T-helper 17 cell (primary cell): ENCODE results near the gene SIAH3. TPM values are rescaled to one million over a fixed set of nuclear protein-coding genes. Genes with fewer than 3 reads are reported as not detected.
A peak's percentile ranks its signal among the peaks of the same experiment; 100 is the strongest.

Experiments used
- ATAC-seq: fragments of 150-1000 bp; cut with Tn5 transposase; 2 replicates; pipeline ENCODE4 v1.10.0; 2021; ENCODE audit warnings: mild to moderate bottlenecking, moderate library complexity
- DNase-seq, 3 donors: peaks; one replicate each; pipeline versions ENCODE4 v3.0.0 to v3.0.0-alpha.2; 2020 to 2021
- H3K9me3 ChIP-seq: one replicate; pipeline ENCODE4 v1.7.0; 2013; ENCODE audit warnings: low read length, mild to moderate bottlenecking; ENCODE audit not compliant: control insufficient read depth, poor library complexity, severe bottlenecking
- H3K27ac Mint-ChIP-seq: one replicate; pipeline ENCODE4 v1.8.0; 2022; ENCODE audit warnings: mild to moderate bottlenecking, moderate library complexity, mixed read lengths
- H3K27me3 Mint-ChIP-seq: one replicate; pipeline ENCODE4 v1.8.0; 2022; ENCODE audit warnings: mixed read lengths
- H3K36me3 Mint-ChIP-seq: one replicate; pipeline ENCODE4 v1.8.0; 2022; ENCODE audit warnings: low read depth, mixed read lengths
- H3K4me1 Mint-ChIP-seq: one replicate; pipeline ENCODE4 v1.8.0; 2022; ENCODE audit warnings: mild to moderate bottlenecking, mixed read lengths
- H3K4me3 Mint-ChIP-seq: one replicate; pipeline ENCODE4 v1.8.0; 2022; ENCODE audit warnings: mild to moderate bottlenecking, moderate library complexity, mixed read lengths
- total RNA-seq, 4 donors: library from RNA in 2 of 4; stranded (reverse) in 2 of 4; gene quantifications; one replicate each; pipeline ENCODE4 v1.2.3 and lab custom pipeline; 2022 to 2026

The SIAH3 gene
- total RNA-seq, 2 donors from 2014 or later: 0.10 to 0.15 TPM

GRCh38 chr13:45851956-45852355 is 403 bp upstream of the SIAH3 start:
- peaks cover 19% of the 10 kb centered on the region for H3K27me3 Mint-ChIP-seq
- no peak for DNase-seq
- H3K9me3 ChIP-seq: no peaks in the 10 kb centered on the region
- H3K36me3 Mint-ChIP-seq: no peaks in the 10 kb centered on the region
- H3K27ac Mint-ChIP-seq: peak overlapping the region; percentile 86
- peak overlapping the region; percentile 93 for H3K4me3 Mint-ChIP-seq
- H3K4me1 Mint-ChIP-seq: peaks cover 38% of the 10 kb centered on the region
- ATAC-seq: no peak

GRCh38 chr13:45850027-45850613 is 1.4 kb downstream of the SIAH3 start:
- peak overlapping the region; percentile 86 for H3K27ac Mint-ChIP-seq

GRCh38 chr13:45849408-45849807 is 2.1 kb downstream of the SIAH3 start:
- peak overlapping the region; percentile 28 for H3K4me3 Mint-ChIP-seq
- peaks cover 43% of the 10 kb centered on the region for H3K4me1 Mint-ChIP-seq
- H3K36me3 Mint-ChIP-seq: peaks cover 2% of the 10 kb centered on the region
- peak overlapping the region; percentile 74 for H3K27ac Mint-ChIP-seq
- peaks cover 23% of the 10 kb centered on the region for H3K27me3 Mint-ChIP-seq
- no peak for ATAC-seq
- no peaks in the 10 kb centered on the region for H3K9me3 ChIP-seq
- DNase-seq: no peak

More at GRCh38 chr13:45850027-45850613, 1.4 kb downstream of the SIAH3 start:
- peaks cover 23% of the 10 kb centered on the region for H3K27me3 Mint-ChIP-seq
- peaks cover 2% of the 10 kb centered on the region for H3K36me3 Mint-ChIP-seq
- peaks cover 43% of the 10 kb centered on the region for H3K4me1 Mint-ChIP-seq
- no peak for ATAC-seq
- H3K4me3 Mint-ChIP-seq: peak overlapping the region; percentile 93
- H3K9me3 ChIP-seq: no peaks in the 10 kb centered on the region
- no peak for DNase-seq

DNA sequence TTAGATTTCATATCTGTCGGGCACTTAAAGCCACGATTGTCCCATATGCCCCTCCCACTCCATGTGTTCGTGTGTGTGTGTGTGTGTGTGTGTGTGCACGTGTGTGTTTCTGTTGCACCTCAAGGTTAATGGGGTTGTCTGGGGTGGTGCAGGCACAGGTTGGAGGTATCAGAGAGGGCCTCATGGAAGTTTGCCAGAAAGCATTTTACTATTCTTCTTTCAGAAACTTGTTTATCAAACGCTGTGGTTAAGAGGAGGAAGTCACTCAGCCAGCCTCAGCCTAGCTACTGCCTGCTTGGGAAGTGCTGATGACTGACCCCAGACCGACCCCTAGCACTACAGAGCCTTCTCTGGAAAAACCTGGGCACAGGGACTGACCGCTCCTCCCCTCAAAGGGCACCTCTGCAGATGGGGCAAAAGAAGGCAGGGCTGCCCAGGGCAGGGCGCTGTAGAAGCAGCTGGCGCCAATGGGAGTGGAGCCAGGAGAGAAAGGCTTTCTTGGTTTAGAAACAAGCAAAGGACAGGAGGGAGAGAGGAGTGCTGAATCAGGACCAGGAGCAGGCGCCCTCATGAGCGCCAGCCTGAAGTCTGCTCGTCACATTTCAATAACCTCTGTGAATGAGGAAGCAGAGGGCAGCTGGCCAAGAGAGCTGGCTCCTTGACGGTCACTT is 3.9 kb downstream of the SIAH3 start:
- DNase-seq (peak in 1 of 3 donors; percentile 32), ATAC-seq (peak; percentile 85)
- Mint-ChIP-seq H3K27ac (peak overlapping the region; percentile 82), H3K36me3 (peaks cover 2% of the 10 kb centered on the region), H3K27me3 (peaks cover 25% of the 10 kb centered on the region), H3K4me3 (peak overlapping the region; percentile 79), H3K4me1 (peaks cover 43% of the 10 kb centered on the region)
- no peaks in the 10 kb centered on the region for H3K9me3 ChIP-seq

DNA sequence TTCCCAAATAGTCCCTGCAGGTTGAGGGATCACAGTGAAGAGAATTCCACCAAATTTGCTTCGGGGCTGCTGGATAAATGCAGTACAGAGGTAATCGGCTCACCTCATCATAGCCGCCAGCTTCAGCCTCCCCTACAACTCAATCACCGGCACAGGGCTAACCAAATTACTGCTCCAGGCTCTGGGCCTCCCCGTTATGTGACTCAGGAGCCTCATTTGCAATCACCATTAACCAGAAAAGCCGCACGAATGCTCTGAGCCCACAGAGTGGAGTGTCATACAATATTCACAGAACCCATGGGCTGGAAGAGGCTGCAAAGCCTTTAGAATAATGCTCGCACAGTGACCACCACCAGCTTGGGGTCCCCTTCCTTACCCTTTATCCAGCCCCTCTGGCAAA is 4.9 kb downstream of the SIAH3 start:
- peaks cover 2% of the 10 kb centered on the region for H3K36me3 Mint-ChIP-seq
- DNase-seq: no peak
- H3K4me3 Mint-ChIP-seq: no peak overlapping the region
- no peak for ATAC-seq
- H3K27me3 Mint-ChIP-seq: peaks cover 25% of the 10 kb centered on the region
- H3K4me1 Mint-ChIP-seq: peaks cover 41% of the 10 kb centered on the region
- H3K27ac Mint-ChIP-seq: peak overlapping the region; percentile 82
- H3K9me3 ChIP-seq: no peaks in the 10 kb centered on the region

DNA sequence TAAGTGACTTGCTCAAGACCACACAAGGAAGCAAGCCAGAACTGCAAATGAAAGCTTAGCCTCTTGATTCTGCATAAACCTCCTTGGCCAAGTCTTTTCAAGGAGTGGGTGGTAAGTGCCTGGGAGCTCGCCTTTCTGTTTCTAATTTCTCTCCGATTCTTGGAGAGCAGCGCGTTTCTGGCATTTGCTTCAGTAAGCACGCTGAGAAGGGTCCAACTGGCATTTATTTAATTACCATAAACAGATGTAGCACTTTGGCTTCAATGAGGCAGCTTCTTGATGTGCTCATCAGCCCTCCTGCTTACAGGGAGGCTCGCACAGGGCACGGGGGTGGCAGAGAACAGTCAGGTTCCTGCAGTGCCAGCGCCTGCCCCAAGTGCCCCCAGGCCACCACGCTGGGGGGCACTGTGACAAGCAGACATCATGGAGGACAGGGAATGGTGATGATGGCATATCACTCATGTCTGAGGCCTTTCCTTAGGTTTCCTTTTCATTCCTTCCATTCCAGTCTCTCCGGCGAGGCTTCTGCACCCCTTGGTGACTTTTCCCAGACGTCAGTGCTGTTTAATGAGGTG is 13.3 kb downstream of the SIAH3 start:
- no peak overlapping the region for H3K4me3 Mint-ChIP-seq
- no peak for ATAC-seq
- DNase-seq: no peak
- H3K9me3 ChIP-seq: no peaks in the 10 kb centered on the region
- H3K4me1 Mint-ChIP-seq: no peaks in the 10 kb centered on the region
- H3K27ac Mint-ChIP-seq: no peak overlapping the region
- peaks cover 3% of the 10 kb centered on the region for H3K36me3 Mint-ChIP-seq
- peaks cover 1% of the 10 kb centered on the region for H3K27me3 Mint-ChIP-seq

- no peaks in the 10 kb centered on the region for H3K9me3 ChIP-seq
- DNase-seq: no peak
- H3K4me3 Mint-ChIP-seq: no peak overlapping the region
- peaks cover 3% of the 10 kb centered on the region for H3K36me3 Mint-ChIP-seq
- ATAC-seq: no peak
- no peaks in the 10 kb centered on the region for H3K27me3 Mint-ChIP-seq
- H3K27ac Mint-ChIP-seq: no peak overlapping the region
- no peaks in the 10 kb centered on the region for H3K4me1 Mint-ChIP-seq
These were observed 14.4 kb downstream of the SIAH3 start for GRCh38 chr13:45837111-45837510.

DNA sequence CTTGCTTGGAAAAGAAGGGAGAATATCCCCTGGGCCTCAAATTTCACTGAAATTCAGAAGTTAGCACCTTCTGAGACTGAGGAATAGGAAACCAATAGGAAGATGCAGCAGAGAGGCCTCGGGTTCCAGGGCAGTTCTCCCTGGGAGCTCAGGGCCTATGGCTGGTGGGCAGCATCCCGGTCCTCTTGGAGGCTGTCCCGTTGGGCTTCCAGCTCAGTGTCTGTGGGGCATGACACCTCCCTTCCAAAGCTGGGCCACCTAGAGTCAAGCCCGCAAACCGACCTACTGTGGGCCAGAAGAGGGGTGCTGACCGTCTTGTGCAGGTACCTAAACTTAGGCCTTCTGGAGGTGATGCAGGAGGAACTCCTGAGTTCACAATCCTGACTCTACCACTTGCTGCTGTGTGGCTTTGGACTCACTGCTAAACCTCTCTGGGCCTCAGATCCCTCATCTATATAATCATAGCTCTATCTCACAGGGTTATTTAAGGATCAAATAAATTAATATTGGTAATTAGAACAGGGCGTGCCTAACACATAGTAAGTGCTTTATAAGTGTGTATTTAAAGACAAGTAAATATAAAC is 17.1 kb downstream of the SIAH3 start:
- no peak overlapping the region for H3K4me3 Mint-ChIP-seq
- peaks cover 9% of the 10 kb centered on the region for H3K27me3 Mint-ChIP-seq
- DNase-seq (no peak), ATAC-seq (no peak)
- no peaks in the 10 kb centered on the region for H3K9me3 ChIP-seq
- no peak overlapping the region for H3K27ac Mint-ChIP-seq
- H3K4me1 Mint-ChIP-seq: no peaks in the 10 kb centered on the region
- H3K36me3 Mint-ChIP-seq: no peaks in the 10 kb centered on the region

DNA sequence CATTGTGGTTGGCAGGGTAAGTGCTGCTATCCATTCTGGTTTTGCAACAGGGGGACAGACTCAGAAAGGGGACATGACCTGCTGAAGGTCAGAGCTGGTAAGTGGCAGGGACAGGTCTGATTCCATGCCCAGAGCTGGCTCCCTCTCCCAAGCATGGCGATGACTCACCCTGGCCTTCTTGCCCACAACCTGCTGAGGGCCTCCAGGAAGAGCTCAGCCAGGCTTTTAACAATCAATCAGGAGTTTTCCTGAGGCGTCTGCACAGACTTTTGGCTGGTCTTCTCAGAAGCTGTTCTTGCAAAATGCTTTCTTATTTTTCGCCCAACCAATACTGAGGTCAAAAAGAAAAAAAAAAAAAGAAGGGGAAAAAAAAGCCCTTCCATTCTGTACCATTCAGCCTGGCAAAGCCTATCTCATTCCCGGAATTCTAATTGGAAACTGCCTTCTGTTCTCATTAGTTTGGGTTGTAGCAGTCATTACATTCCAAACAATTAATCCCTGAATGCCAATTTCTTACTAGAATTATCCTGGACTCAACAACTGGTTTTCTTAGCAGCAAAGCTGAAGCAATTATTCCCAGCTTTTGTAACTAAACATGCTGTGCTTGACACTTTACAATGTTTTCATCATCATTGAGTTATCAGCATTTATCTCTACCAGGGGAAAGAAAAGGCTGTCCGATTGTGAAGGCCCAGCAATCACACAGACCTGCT is 17.7 kb downstream of the SIAH3 start:
- H3K4me3 Mint-ChIP-seq: no peak overlapping the region
- H3K9me3 ChIP-seq: no peaks in the 10 kb centered on the region
- no peak overlapping the region for H3K27ac Mint-ChIP-seq
- no peaks in the 10 kb centered on the region for H3K4me1 Mint-ChIP-seq
- peaks cover 9% of the 10 kb centered on the region for H3K27me3 Mint-ChIP-seq
- DNase-seq (no peak), ATAC-seq (no peak)
- H3K36me3 Mint-ChIP-seq: no peaks in the 10 kb centered on the region

GRCh38 chr13:45833242-45833641 is 18.3 kb downstream of the SIAH3 start:
- H3K9me3 ChIP-seq: no peaks in the 10 kb centered on the region
- Mint-ChIP-seq H3K4me3 (no peak overlapping the region), H3K27ac (no peak overlapping the region), H3K4me1 (no peaks in the 10 kb centered on the region), H3K36me3 (no peaks in the 10 kb centered on the region), H3K27me3 (peaks cover 9% of the 10 kb centered on the region)
- no peak for DNase-seq
- no peak for ATAC-seq

DNA sequence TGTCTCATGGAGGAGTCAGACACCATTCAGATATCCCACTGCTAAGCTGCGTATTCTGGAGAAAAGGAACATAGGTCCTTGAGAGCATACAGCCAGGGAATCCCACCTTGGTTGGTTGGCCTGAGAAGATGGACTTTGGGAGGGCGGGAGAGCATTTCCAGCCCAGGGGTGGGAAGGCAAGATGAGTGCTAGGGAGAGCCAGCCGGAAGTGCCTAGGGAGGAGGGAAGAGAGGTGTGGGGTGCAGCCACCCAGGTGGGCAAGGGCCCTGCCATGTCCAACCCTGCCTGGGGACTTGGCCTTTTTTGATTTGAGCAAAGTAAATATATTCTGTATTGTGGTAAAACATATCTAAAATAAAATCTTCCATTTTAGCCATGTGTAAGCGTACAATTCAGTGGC is 19.7 kb downstream of the SIAH3 start:
- no peak overlapping the region for H3K4me3 Mint-ChIP-seq
- H3K27me3 Mint-ChIP-seq: peaks cover 9% of the 10 kb centered on the region
- DNase-seq: no peak
- H3K36me3 Mint-ChIP-seq: no peaks in the 10 kb centered on the region
- H3K27ac Mint-ChIP-seq: no peak overlapping the region
- no peak for ATAC-seq
- H3K4me1 Mint-ChIP-seq: no peaks in the 10 kb centered on the region
- H3K9me3 ChIP-seq: no peaks in the 10 kb centered on the region

DNA sequence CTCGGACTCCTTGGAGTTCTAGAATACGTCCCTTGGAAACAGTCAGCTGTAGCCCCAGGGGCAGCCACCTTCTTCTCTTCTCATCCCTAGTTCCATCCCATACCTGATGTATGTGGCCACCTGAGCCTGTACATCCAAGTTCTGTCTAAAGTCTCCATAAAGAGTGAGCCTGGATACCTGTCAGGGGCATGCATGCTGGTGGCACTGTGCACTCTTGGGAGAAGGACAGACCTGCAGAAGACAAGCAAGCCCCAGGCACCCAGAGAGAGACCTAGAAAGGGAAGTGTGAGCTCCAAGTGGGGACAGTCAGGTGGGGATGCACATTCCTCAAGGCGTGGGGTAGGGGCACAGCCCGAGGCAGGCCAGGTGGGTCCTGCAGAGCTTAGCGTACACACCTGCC is 21.4 kb downstream of the SIAH3 start:
- ATAC-seq (no peak), DNase-seq (no peak)
- no peak overlapping the region for H3K27ac Mint-ChIP-seq
- no peak overlapping the region for H3K4me3 Mint-ChIP-seq
- H3K27me3 Mint-ChIP-seq: peaks cover 9% of the 10 kb centered on the region
- no peaks in the 10 kb centered on the region for H3K36me3 Mint-ChIP-seq
- no peaks in the 10 kb centered on the region for H3K9me3 ChIP-seq
- no peaks in the 10 kb centered on the region for H3K4me1 Mint-ChIP-seq
